CD8-positive, alpha-beta memory T cell (primary cell): ENCODE results near the gene MAT1A. TPM values are rescaled to one million over a fixed set of nuclear protein-coding genes. Genes with fewer than 3 reads are reported as not detected.
"Not testable (repeated sequence)": the region's sequence is repeated elsewhere in the genome, so short reads cannot be mapped to it uniquely, and the experiment has no call there.

Experiments used
- CTCF ChIA-PET: fragments of 350-600 bp; sonication (Branson Sonifier 250); formaldehyde crosslinking; loops from one replicate; lab custom pipeline; 2021; ENCODE audit warnings: antibody characterized with exemption; lab: Charles Lee
- POLR2A ChIA-PET: fragments of 350-600 bp; sonication (Branson Sonifier 250); formaldehyde crosslinking; loops from one replicate; lab custom pipeline; 2021; ENCODE audit warnings: antibody characterized with exemption; lab: Charles Lee
- DNase-seq, 5 donors: peaks; one replicate each; pipeline versions ENCODE4 v3.0.0 to v3.0.0-alpha.2; 2020 to 2022; ENCODE audit warnings: mixed read lengths in 1 of 5
- H3K27ac ChIP-seq: one replicate; pipeline ENCODE4 v1.7.0; 2013; ENCODE audit warnings: low read depth, mild to moderate bottlenecking, low read length, moderate library complexity
- H3K27me3 ChIP-seq: 2 replicates; pipeline ENCODE4 v1.7.0; 2013; ENCODE audit warnings: low read length, mild to moderate bottlenecking; ENCODE audit not compliant: insufficient read depth, poor library complexity, severe bottlenecking
- H3K36me3 ChIP-seq: 2 replicates; pipeline ENCODE4 v1.7.0; 2013; ENCODE audit warnings: mild to moderate bottlenecking, low read length, moderate library complexity; ENCODE audit not compliant: insufficient read depth
- H3K4me1 ChIP-seq: 2 replicates; pipeline ENCODE4 v1.7.0; 2013; ENCODE audit warnings: mild to moderate bottlenecking, low read length, moderate library complexity; ENCODE audit not compliant: insufficient read depth
- H3K4me3 ChIP-seq: 2 replicates; pipeline ENCODE4 v1.7.0; 2013; ENCODE audit warnings: mild to moderate bottlenecking, low read length
- H3K9me3 ChIP-seq: 2 replicates; pipeline ENCODE4 v1.7.0; 2013; ENCODE audit warnings: mild to moderate bottlenecking, low read length
- H3K27ac Mint-ChIP-seq, 8 donors: one replicate each; pipeline ENCODE4 v1.8.0; 2020 to 2021; ENCODE audit warnings: mixed read lengths in 8 of 8, mild to moderate bottlenecking in 6 of 8, inconsistent platforms in 3 of 8, moderate library complexity in 3 of 8
- H3K27me3 Mint-ChIP-seq, 2 donors: one replicate each; pipeline ENCODE4 v1.8.0; 2020 to 2021; ENCODE audit warnings: mixed read lengths in 2 of 2, mild to moderate bottlenecking in 1 of 2, moderate library complexity in 1 of 2
- H3K36me3 Mint-ChIP-seq, 3 donors: one replicate each; pipeline ENCODE4 v1.8.0; 2020 to 2021; ENCODE audit warnings: mixed read lengths in 3 of 3, inconsistent platforms in 1 of 3, mild to moderate bottlenecking in 1 of 3
- H3K4me1 Mint-ChIP-seq, 3 donors: one replicate each; pipeline ENCODE4 v1.8.0; 2020 to 2021; ENCODE audit warnings: mixed read lengths in 3 of 3, inconsistent platforms in 1 of 3, mild to moderate bottlenecking in 1 of 3
- H3K4me3 Mint-ChIP-seq, 7 donors: one replicate each; pipeline ENCODE4 v1.8.0; 2020 to 2021; ENCODE audit warnings: mixed read lengths in 7 of 7, mild to moderate bottlenecking in 6 of 7, moderate library complexity in 4 of 7, inconsistent platforms in 2 of 7
- H3K9me3 Mint-ChIP-seq, 5 donors: one replicate each; pipeline ENCODE4 v1.8.0; 2020 to 2022; ENCODE audit warnings: mixed read lengths in 5 of 5, mild to moderate bottlenecking in 3 of 5, moderate library complexity in 2 of 5, inconsistent platforms in 1 of 5
- polyA plus RNA-seq: library from polyadenylated mRNA; unstranded; fragments of 300-500 nt; fragmentation: Illumina TruSeq; gene quantifications from one replicate; pipeline ENCODE4 v1.2.3, GENCODE V29; 2021
- total RNA-seq, 2 experiments: library from RNA; stranded (reverse); gene quantifications; one replicate each; pipeline ENCODE4 v1.2.3, GENCODE V29; 2021

Gene MAT1A
- total and polyA plus RNA-seq, 3 experiments from 2014 or later = not detected

- H3K9me3 ChIP-seq = no peaks in the 10 kb centered on the region
- Mint-ChIP-seq H3K27ac (no peak overlapping the region), H3K27me3 (peaks cover 16 to 21% of the 10 kb centered on the region in 2 donors), H3K9me3 (no peaks in the 10 kb centered on the region), H3K36me3 (no peaks in the 10 kb centered on the region), H3K4me3 (no peak overlapping the region), H3K4me1 (no peaks in the 10 kb centered on the region)
- H3K36me3 ChIP-seq = no peaks in the 10 kb centered on the region
- ChIA-PET CTCF (no interaction called here), POLR2A (no interaction called here)
- no peaks in the 10 kb centered on the region for H3K4me1 ChIP-seq
- DNase-seq = no peak
- H3K27me3 ChIP-seq = no peaks in the 10 kb centered on the region
- H3K4me3 ChIP-seq = no peak overlapping the region
- no peak overlapping the region for H3K27ac ChIP-seq
Observed at GRCh38 chr10:80320377-80320776, 30.9 kb upstream of the MAT1A start.

- no peak overlapping the region for H3K27ac Mint-ChIP-seq
- Histone ChIP-seq H3K27ac (no peak overlapping the region), H3K9me3 (no peaks in the 10 kb centered on the region), H3K4me3 (no peak overlapping the region), H3K4me1 (no peaks in the 10 kb centered on the region), H3K27me3 (no peaks in the 10 kb centered on the region), H3K36me3 (no peaks in the 10 kb centered on the region)
- H3K36me3 Mint-ChIP-seq = no peaks in the 10 kb centered on the region
- CTCF ChIA-PET = no interaction called here
- POLR2A ChIA-PET = no interaction called here
- DNase-seq = no peak
- H3K9me3 Mint-ChIP-seq = no peaks in the 10 kb centered on the region
- peaks cover 13 to 21% of the 10 kb centered on the region in 2 donors for H3K27me3 Mint-ChIP-seq
- H3K4me3 Mint-ChIP-seq = no peak overlapping the region
- H3K4me1 Mint-ChIP-seq = no peaks in the 10 kb centered on the region
Observed at GRCh38 chr10:80319725-80320290, 30.4 kb upstream of the MAT1A start.

DNA sequence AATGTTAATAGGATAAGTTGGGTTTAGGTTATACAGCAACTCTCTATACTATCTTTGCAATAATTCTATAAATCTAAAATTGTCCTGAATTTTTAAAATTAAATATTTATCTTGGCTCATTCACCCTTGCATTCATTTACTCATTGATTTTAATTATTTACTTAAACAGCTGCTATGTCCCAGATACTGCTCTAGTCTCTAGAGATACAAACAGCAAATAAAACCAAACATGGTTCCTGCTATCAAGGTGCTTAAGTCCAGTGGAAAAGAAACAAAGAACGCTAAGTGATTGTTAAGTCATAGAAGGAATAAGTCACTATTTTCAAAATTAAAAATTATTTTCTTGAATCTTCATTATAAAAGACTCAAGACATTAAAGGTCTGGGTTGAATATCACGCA is 29.9 kb upstream of the MAT1A start:
- H3K9me3 Mint-ChIP-seq = no peaks in the 10 kb centered on the region
- H3K36me3 ChIP-seq = no peaks in the 10 kb centered on the region
- no peaks in the 10 kb centered on the region for H3K4me1 Mint-ChIP-seq
- H3K4me3 ChIP-seq = no peak overlapping the region
- peaks cover 13 to 21% of the 10 kb centered on the region in 2 donors for H3K27me3 Mint-ChIP-seq
- H3K4me1 ChIP-seq = no peaks in the 10 kb centered on the region
- H3K4me3 Mint-ChIP-seq = no peak overlapping the region
- no peaks in the 10 kb centered on the region for H3K36me3 Mint-ChIP-seq
- no peak overlapping the region for H3K27ac ChIP-seq
- no peaks in the 10 kb centered on the region for H3K9me3 ChIP-seq
- ChIA-PET CTCF (no interaction called here), POLR2A (no interaction called here)
- H3K27me3 ChIP-seq = no peaks in the 10 kb centered on the region
- H3K27ac Mint-ChIP-seq = no peak overlapping the region
- DNase-seq = no peak

DNA sequence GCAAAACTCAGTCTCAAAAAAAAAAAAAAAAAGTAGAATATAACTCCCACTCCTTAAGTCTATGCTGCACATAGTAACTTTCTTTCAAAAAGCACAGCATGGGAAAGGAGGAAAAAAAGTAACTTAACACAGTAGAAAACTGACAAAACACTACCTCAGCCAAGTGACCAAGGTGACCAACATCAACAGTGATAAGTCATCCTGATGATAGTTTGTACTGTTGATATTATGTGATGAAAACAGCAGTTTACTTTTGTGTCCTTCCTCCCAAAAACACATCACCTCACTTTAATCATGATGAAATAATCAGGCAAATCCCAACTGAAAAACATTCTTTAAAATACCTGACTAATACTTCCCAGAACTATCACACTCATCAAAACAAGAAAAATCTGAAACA is 29.3 kb upstream of the MAT1A start:
- Mint-ChIP-seq H3K9me3 (no peaks in the 10 kb centered on the region), H3K4me3 (no peak overlapping the region), H3K36me3 (no peaks in the 10 kb centered on the region), H3K4me1 (no peaks in the 10 kb centered on the region), H3K27ac (no peak overlapping the region), H3K27me3 (peaks cover 13 to 21% of the 10 kb centered on the region in 2 donors)
- ChIA-PET CTCF (no interaction called here), POLR2A (no interaction called here)
- Histone ChIP-seq H3K4me3 (no peak overlapping the region), H3K4me1 (no peaks in the 10 kb centered on the region), H3K27me3 (no peaks in the 10 kb centered on the region), H3K9me3 (no peaks in the 10 kb centered on the region), H3K36me3 (no peaks in the 10 kb centered on the region), H3K27ac (no peak overlapping the region)
- no peak for DNase-seq

- CTCF ChIA-PET = no interaction called here
- Histone ChIP-seq H3K4me1 (no peaks in the 10 kb centered on the region), H3K36me3 (no peaks in the 10 kb centered on the region), H3K4me3 (no peak overlapping the region), H3K9me3 (no peaks in the 10 kb centered on the region), H3K27ac (no peak overlapping the region), H3K27me3 (no peaks in the 10 kb centered on the region)
- Mint-ChIP-seq H3K4me1 (no peaks in the 10 kb centered on the region), H3K9me3 (peaks cover 0 to 2% (median 0%) of the 10 kb centered on the region in 5 donors), H3K27ac (no peak overlapping the region), H3K36me3 (no peaks in the 10 kb centered on the region), H3K27me3 (peaks cover 11 to 15% of the 10 kb centered on the region in 2 donors), H3K4me3 (no peak overlapping the region)
- DNase-seq = no peak
- POLR2A ChIA-PET = no interaction called here
Observed at GRCh38 chr10:80315391-80315790, 25.9 kb upstream of the MAT1A start.

GRCh38 chr10:80313523-80313922 is 24.1 kb upstream of the MAT1A start:
- Mint-ChIP-seq H3K36me3 (no peaks in the 10 kb centered on the region), H3K4me1 (no peaks in the 10 kb centered on the region), H3K9me3 (peaks cover 0 to 4% (median 1%) of the 10 kb centered on the region in 5 donors), H3K4me3 (no peak overlapping the region), H3K27ac (no peak overlapping the region), H3K27me3 (peaks cover 4 to 8% of the 10 kb centered on the region in 2 donors)
- ChIA-PET POLR2A (no interaction called here), CTCF (no interaction called here)
- no peak for DNase-seq
- Histone ChIP-seq H3K4me1 (no peaks in the 10 kb centered on the region), H3K9me3 (no peaks in the 10 kb centered on the region), H3K27me3 (no peaks in the 10 kb centered on the region), H3K27ac (no peak overlapping the region), H3K36me3 (no peaks in the 10 kb centered on the region), H3K4me3 (no peak overlapping the region)

GRCh38 chr10:80305989-80306388 is 16.5 kb upstream of the MAT1A start:
- peaks cover 16 to 36% (median 26%) of the 10 kb centered on the region in 5 donors for H3K9me3 Mint-ChIP-seq
- POLR2A ChIA-PET, H3K9me3 ChIP-seq, H3K4me3 ChIP-seq, H3K27me3 ChIP-seq, H3K4me1 ChIP-seq, CTCF ChIA-PET, DNase-seq, H3K36me3 ChIP-seq, H3K27ac ChIP-seq, H3K27ac Mint-ChIP-seq, H3K4me3 Mint-ChIP-seq, H3K4me1 Mint-ChIP-seq, H3K36me3 Mint-ChIP-seq: not testable (repeated sequence)
- H3K27me3 Mint-ChIP-seq = peaks cover 24 to 35% of the 10 kb centered on the region in 2 donors

GRCh38 chr10:80296942-80297341 is 7.5 kb upstream of the MAT1A start:
- no peaks in the 10 kb centered on the region for H3K36me3 ChIP-seq
- no peaks in the 10 kb centered on the region for H3K27me3 ChIP-seq
- H3K27me3 Mint-ChIP-seq = peaks cover 5 to 35% of the 10 kb centered on the region in 2 donors
- H3K4me1 Mint-ChIP-seq = no peaks in the 10 kb centered on the region
- H3K9me3 Mint-ChIP-seq = peaks cover 28 to 36% (median 32%) of the 10 kb centered on the region in 5 donors
- H3K9me3 ChIP-seq = no peaks in the 10 kb centered on the region
- ChIA-PET POLR2A (no interaction called here), CTCF (no interaction called here)
- no peak overlapping the region for H3K27ac Mint-ChIP-seq
- no peak for DNase-seq
- H3K4me3 Mint-ChIP-seq = no peak overlapping the region
- peaks cover 0 to 9% (median 1%) of the 10 kb centered on the region in 3 donors for H3K36me3 Mint-ChIP-seq
- no peak overlapping the region for H3K27ac ChIP-seq
- no peaks in the 10 kb centered on the region for H3K4me1 ChIP-seq
- no peak overlapping the region for H3K4me3 ChIP-seq
